ENCODE measurements around the gene UBXN1. TPM values are rescaled to one million over a fixed set of nuclear protein-coding genes. Genes with fewer than 3 reads are reported as not detected.
A peak's percentile ranks its signal among the peaks of the same experiment; 100 is the strongest.

UBXN1 gene
- total RNA-seq, 2 donors from 2014 or later = 136 to 179 TPM

DNA sequence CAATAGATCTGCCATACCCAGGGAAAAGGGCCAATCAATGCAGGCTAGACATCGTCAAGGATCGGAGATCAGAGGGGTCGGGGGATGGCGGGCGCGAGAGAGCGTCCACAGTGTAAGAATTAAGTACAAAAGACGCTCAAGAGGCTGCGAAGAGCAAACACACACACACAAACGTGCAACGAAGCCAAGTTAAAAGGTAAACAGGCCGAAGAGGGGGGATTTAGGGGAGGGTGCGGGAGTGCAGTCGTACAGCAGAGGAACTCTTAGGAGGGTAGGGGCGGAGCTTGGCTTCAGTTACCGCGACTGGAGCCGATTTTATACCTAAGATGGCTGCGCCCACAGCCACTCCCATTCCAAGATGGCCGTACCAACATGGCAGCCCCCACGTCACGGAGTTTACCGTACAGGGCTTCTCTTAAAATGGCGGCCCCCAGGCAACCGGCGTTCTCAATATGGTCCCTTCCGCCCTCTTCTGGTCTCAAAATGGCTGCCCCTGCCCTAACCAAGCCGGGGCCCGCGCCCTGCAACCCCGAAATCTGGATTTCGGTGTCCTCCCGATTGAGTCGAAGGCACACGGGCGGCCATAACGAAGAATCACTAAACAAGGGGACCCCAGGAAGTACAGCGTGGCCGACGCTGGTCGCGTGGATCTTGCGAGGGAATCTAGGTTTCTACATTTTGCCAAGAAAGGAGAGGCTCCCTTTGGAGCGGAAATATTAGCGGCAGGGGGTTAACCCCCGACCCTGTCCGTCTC, 30.6 kb upstream of the UBXN1 start:
- peaks cover 0 to 8% of the 10 kb centered on the region in 2 donors for H3K36me3 ChIP-seq
- peak overlapping the region; percentile 94 to 96 for H3K27ac ChIP-seq
- H3K4me3 ChIP-seq = peak overlapping the region; percentile 35 to 50
- WGBS = 2% methylated on average over 47 of the region's 47 CpGs
- no peaks in the 10 kb centered on the region for H3K27me3 ChIP-seq (replicated peaks; ENCODE audit: insufficient read depth)
- intact Hi-C loops (cut with DNase I) = loop anchor here (5.0 kb wide), 1 partner anchor 107 kb away; the partner anchor contains the start of gene MTA2
- no peaks in the 10 kb centered on the region for H3K9me3 ChIP-seq
- TF ChIP-seq POLR2AphosphoS5 (IDR thresholded peaks at IDR 0.05) (peak; percentile 97), POLR2A (IDR thresholded peaks at IDR 0.05) (peak; percentile 73)
- TF ChIP-seq, protein P1, sequence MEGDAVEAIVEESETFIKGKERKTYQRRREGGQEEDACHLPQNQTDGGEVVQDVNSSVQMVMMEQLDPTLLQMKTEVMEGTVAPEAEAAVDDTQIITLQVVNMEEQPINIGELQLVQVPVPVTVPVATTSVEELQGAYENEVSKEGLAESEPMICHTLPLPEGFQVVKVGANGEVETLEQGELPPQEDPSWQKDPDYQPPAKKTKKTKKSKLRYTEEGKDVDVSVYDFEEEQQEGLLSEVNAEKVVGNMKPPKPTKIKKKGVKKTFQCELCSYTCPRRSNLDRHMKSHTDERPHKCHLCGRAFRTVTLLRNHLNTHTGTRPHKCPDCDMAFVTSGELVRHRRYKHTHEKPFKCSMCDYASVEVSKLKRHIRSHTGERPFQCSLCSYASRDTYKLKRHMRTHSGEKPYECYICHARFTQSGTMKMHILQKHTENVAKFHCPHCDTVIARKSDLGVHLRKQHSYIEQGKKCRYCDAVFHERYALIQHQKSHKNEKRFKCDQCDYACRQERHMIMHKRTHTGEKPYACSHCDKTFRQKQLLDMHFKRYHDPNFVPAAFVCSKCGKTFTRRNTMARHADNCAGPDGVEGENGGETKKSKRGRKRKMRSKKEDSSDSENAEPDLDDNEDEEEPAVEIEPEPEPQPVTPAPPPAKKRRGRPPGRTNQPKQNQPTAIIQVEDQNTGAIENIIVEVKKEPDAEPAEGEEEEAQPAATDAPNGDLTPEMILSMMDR (IDR thresholded peaks at IDR 0.05) = peak in 3 of 4 experiments; percentile 21 to 30 (median 23)
- peak; percentile 97 for DNase-seq (ENCODE audit: low spot score)
- peaks cover 14% of the 10 kb centered on the region for H3K4me1 ChIP-seq (replicated peaks)

GRCh38 chr11:62708793-62709192, 29.9 kb upstream of the UBXN1 start:
- H3K36me3 ChIP-seq = peaks cover 0 to 2% of the 10 kb centered on the region in 2 donors
- no peaks in the 10 kb centered on the region for H3K27me3 ChIP-seq (replicated peaks; ENCODE audit: insufficient read depth)
- peak overlapping the region; percentile 94 to 96 for H3K27ac ChIP-seq
- no peak for TF ChIP-seq POLR2AphosphoS5 (IDR thresholded peaks at IDR 0.05)
- no peak for TF ChIP-seq POLR2A (IDR thresholded peaks at IDR 0.05)
- TF ChIP-seq, protein P1 (IDR thresholded peaks at IDR 0.05) = no peak
- no peaks in the 10 kb centered on the region for H3K9me3 ChIP-seq
- DNase-seq (ENCODE audit: low spot score) = peak; percentile 19
- H3K4me3 ChIP-seq = peak overlapping the region; percentile 35 to 50
- WGBS = 3% methylated on average over 7 of the region's 7 CpGs
- intact Hi-C loops (cut with DNase I) = loop anchor here (5.0 kb wide), 1 partner anchor 106 kb away; the partner anchor contains the start of gene MTA2
- H3K4me1 ChIP-seq (replicated peaks) = peaks cover 14% of the 10 kb centered on the region

- TF ChIP-seq, protein P1 (IDR thresholded peaks at IDR 0.05) = no peak
- TF ChIP-seq POLR2A (IDR thresholded peaks at IDR 0.05) (no peak), POLR2AphosphoS5 (IDR thresholded peaks at IDR 0.05) (no peak)
- Histone ChIP-seq H3K9me3 (no peaks in the 10 kb centered on the region), H3K4me1 (replicated peaks) (peaks cover 14% of the 10 kb centered on the region), H3K4me3 (peak overlapping the region; percentile 35 to 50), H3K27me3 (replicated peaks; ENCODE audit: insufficient read depth) (no peaks in the 10 kb centered on the region), H3K27ac (peak overlapping the region; percentile 94 to 96), H3K36me3 (no peaks in the 10 kb centered on the region)
- DNase-seq (ENCODE audit: low spot score) = no peak
- WGBS = 47% methylated on average over 5 of the region's 5 CpGs
- intact Hi-C loops (cut with DNase I) = loop anchor here (5.0 kb wide), 1 partner anchor 106 kb away; the partner anchor contains the start of gene MTA2
Observed at GRCh38 chr11:62708392-62708791, 29.5 kb upstream of the UBXN1 start.

DNA sequence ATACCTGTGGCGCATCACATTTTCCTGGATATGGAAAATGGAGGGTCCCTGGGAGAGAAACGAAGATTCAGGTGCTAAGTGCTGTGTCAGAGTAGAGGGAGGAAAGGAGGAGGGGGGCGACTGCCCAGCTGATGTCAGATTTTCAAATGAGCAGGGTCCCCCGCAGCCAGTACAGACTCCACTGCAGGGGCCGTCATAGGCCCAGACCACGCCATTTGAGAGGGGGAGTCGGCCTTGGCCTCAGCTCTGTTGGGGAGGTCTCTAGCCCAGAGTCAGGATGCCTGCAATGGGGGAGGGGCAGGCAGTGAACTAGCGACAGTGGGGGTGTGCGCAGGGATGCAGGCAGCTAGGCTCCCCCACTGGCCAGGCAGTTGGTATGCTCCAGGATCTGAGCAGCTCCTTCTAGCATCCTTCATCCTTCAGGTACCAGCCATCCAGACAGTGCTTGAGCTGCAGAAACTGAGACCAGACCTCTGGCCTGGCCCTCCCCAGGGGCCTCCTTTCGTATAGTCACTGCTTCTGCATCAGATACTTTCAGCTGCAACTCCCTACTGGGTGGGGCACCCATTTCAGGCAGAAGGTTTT, 28.5 kb upstream of the UBXN1 start, which contains the start of the genes BSCL2 and GNG3:
Gene BSCL2 (minus strand): TSS at position 148 of the 585 bp plus-strand sequence. CDS start 229 bp downstream, outside the sequence.
Gene GNG3 (plus strand): TSS at position 400 of the 585 bp plus-strand sequence. CDS start 620 bp downstream, outside the sequence.
- TF ChIP-seq POLR2A (IDR thresholded peaks at IDR 0.05) (no peak), POLR2AphosphoS5 (IDR thresholded peaks at IDR 0.05) (no peak)
- TF ChIP-seq, protein P1 (IDR thresholded peaks at IDR 0.05) = no peak
- Histone ChIP-seq H3K27ac (peak within 1 kb of the TSS; percentile 94 to 96), H3K36me3 (no peaks in the 10 kb centered on the region), H3K4me1 (replicated peaks) (peaks cover 14% of the 10 kb centered on the region), H3K9me3 (no peaks in the 10 kb centered on the region), H3K4me3 (peak within 1 kb of the TSS; percentile 65 to 68), H3K27me3 (replicated peaks; ENCODE audit: insufficient read depth) (no peaks in the 10 kb centered on the region)
- intact Hi-C loops (cut with DNase I) = loop anchor here (5.0 kb wide), 1 partner anchor 105 kb away; the partner anchor contains the start of gene MTA2
- no peak for DNase-seq (ENCODE audit: low spot score)
- WGBS = 89% methylated on average over 9 of the region's 10 CpGs
